ENCODE results near the gene LINS1.

LINS1 gene, protein sequence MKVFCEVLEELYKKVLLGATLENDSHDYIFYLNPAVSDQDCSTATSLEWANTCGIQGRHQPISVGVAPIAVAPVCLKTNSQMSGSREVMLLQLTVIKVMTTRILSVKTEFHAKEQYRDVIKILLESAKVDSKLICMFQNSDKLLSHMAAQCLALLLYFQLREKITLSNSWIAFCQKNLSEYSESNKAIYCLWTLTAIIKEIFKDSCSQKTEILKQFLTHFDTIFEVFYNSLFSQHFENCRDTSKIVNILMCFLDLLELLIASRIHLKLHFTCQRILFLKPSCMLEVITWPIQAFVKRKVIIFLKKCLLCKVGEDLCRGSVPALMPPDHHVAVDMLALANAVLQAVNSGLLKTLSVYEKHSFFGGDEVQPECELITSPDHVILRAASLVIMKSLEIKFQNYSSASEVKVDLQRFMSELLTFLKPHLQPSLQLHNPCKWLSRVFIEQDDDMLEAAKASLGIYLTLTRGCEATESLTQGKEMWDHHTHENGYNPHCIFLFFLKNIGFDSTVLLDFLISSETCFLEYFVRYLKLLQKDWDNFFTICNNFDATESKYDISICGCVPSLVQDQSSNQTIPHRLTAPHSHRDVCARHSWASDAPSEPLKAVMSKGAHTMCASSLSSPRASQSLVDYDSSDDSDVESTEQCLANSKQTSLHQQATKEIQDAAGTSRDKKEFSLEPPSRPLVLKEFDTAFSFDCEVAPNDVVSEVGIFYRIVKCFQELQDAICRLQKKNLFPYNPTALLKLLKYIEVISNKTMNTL

DNA sequence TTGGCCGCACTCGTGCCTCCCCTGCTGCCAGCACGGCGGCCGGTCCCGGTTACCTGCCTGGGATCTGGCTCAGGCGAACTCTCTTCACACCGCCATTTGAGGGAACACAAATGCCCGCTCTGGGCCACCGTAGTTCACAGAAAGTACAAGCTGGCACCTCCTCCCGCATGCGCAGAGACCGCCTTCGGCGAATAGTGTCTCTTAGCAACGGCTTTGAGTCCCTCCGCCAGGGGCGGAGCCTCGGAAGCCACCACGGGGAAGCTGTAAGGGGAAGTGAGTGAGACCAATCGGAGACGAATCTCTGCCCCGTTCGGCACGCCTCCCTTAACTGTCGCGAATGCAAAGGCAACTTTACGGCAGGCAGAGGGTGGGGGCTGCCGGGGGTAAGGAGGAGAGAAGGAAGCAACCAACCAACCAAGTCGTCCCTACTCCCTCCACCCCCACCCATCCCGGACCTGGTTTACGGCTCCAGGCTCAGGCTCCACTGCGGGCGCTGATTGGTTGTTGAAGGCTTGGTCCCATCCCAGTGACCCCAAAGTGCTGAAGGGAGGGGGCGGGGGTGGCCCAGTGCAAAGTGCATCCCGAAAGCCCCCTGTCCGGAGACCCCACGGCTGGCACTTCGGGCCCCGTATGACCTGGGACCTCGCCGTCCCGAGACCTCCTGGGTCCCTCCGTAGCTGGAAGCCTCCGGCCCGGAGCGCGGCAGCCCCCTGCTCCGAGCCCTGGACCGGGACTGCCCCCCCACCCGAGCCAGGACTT lies at the start of gene LINS1, which contains the start of gene ASB7:
Gene LINS1, minus strand, starts transcription at position 121 of the 759 bp plus-strand sequence. CDS start 21,342 bp downstream, outside the sequence.
Gene ASB7, plus strand, starts transcription at position 526 of the 759 bp plus-strand sequence. CDS start 9,628 bp downstream, outside the sequence.
- DNase-seq (ENCODE audit: low read depth in 4 of 4, low spot score in 1 of 4), result peak; percentile 96 to 99 (median 98)

DNA sequence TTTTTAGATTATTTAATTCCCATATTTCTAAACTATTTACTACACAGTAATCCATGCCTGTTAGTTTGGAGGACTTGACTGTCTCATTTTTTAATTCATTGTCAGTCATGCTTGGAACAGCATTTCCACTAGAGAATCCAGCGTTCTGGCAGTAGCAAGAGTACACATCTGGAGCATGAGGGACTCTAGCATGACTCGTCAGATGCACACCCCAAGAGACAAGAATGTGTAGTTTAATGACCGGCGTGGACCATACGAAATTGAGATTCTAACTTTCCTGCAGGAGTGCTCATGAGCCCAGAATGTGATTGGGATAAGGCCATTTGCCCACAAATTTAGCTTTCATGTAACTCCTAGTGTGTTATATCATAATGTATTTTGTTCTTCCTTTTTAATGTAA lies 49.3 kb upstream of the LINS1 start:
- DNase-seq (ENCODE audit: low read depth in 4 of 4, low spot score in 1 of 4), result no peak

DNA sequence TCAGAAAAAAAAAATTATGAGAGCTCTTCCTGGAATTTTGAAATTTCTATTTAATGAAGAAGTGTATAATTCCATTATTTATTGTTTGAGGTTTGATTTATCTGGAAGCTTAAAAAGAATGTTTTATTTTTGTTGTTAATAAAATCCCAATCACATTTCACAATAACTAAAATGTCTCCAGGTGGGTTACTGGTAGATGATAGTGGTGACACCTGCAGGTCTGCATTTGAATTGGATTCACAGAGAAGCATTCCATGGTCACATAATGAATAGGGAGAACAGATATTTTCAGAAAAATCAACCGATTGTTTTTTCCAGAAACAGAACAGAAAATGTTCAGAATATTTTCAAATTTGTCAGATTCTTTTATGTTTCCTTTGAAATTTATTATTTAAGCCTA lies 48.7 kb upstream of the LINS1 start:
- no peak for DNase-seq (ENCODE audit: low read depth in 4 of 4, low spot score in 1 of 4)

DNA sequence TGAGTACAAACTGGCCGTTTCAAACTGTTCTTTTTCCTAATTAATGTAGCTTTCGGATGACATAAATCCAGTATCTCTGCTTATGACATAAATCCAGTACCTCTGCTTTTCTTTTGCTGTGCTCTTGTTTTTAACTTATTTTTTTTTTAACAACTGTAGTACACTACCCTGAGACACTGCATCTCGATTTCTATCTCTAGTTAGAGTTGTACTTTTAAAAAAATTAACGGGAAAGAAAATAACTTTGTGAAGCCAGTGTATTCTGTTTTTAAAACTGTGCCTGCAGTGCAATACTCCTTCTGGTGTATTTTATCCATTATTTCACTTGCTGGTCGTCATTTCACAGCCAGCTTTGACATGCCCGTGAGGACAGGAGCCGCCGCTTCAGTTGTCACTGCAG lies 47.0 kb upstream of the LINS1 start:
- DNase-seq (ENCODE audit: low read depth in 4 of 4, low spot score in 1 of 4), result no peak

DNA sequence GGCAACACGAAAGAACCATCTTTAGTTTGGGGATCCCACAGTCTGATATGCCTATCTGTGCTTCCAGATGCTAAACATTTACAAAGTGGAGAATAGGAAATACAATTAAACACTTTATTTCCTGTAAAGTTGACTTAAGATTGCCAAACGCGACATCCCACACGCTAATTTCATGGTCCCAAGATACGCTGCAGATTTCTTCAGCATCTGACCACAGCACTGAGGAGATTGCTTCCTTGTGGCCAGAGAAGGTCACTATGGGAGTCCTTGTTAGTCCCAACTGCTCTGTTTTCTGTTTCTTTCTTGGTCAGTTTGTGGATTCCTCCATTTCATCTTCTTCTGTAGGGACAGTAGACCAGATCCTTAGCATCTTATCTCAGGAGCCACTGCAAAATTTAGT lies 43.7 kb upstream of the LINS1 start:
- no peak for DNase-seq (ENCODE audit: low read depth in 4 of 4, low spot score in 1 of 4)

DNA sequence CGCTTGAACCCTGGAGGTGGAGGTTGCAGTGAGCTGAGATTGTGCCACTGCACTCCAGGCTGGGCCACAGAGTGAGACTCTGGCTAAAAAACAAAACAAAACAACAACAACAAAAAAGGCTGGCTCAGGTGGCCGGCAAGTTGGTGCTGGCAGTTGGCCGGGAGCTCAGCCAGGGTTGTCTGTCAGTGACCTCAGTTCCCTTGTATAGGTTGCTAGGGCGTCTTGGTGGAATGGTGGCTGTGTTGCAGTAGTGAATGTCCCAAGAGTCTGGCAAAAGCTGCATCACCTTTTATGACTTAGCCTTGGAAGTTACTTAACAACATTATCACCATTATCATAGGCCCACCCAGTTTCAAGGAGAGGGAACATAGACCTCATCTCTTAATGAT lies 41.0 kb upstream of the LINS1 start:
- DNase-seq (ENCODE audit: low read depth in 4 of 4, low spot score in 1 of 4), result no peak

DNA sequence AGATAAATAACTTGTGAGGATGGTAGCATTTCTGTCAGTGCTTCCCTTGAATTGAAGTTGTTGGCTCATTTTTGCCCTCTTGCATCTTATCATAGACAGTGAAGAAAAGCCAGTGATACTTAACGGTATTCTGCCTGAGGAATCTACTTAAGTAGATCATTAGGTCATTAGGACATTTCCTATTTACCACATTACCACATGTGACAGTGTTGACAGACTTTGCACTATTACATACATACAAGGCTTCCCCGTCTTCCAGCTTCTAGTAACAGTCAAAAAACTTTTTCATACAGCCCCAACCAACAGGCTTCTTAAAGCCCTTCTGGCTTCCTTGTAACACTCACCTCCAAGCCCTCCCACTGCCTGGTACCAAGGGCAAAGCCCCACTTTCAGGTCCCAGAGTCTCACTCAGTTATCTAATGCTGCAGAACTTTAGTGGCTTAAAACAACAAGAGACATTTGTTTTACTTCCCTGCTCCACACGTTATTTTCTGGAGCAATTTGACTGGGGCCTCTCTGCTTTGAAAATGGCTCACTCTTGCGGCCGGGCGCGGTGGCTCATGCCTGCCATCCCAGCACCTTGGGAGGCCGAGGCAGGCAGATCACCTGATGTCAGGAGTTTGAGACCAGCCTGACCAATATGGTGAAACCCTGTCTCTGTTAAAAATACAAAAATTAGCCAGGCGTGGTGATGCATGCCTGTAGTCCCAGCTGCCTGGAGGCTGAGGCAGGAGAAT lies 40.4 kb upstream of the LINS1 start:
- DNase-seq (ENCODE audit: low read depth in 4 of 4, low spot score in 1 of 4), result no peak

DNA sequence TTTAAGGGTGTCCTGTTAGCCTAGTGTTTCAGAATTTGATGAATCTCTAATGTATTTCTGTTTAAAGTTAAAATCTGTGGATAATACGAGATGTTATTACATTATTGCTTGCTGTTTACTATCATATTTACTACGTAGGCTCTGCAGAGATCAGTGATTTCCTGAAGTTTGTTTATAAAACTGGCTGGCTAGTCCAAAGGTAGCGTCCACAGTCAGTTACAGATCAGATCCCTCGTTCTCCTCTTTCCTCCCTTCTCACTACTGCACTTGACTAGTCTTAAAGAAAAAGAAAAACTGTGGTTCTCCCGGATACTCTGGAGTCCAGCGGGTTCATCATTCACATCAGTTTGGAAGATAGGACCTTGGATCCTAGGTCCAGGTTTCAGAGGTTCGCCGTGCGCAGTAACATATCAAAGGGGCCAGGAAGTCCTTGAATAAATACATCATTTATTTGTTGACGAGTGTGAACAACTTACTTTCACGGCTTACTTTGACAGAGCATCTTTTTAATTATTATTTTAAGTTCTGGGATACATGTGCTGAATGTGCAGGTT lies 36.3 kb upstream of the LINS1 start:
- no peak for DNase-seq (ENCODE audit: low read depth in 4 of 4, low spot score in 1 of 4)

DNA sequence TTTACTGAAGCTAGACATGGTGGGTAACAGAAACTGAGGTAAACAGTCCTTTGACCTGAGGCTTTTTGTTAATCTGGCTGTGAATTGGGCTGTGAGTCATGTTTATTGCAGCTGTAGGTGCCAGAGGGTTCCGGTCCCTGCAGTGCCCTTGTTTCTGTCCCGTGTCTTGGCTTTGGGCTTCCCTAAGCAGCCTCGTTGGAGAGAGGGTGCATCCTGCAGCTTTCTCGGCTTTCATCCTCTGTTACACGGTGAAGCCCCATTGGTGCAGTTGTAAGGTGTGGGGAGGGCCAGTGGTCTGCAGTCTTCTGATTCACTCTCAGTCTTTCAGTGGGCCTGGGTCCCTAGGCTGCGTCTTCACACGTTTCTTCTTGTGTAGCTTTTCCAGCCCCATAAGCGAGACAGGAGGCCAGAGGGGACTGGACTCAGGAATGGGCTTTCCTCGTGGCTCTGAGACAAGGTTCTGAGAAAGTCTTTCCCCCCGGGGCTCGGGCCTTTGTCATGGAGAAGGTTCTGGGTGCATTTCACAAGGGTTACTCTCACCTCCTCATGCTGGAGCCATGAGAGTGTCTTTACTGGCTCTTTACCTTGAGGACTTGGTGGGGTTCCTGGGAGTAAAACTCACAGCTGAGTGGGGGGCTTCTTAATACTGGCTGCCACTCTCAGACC lies 33.6 kb upstream of the LINS1 start:
- DNase-seq (ENCODE audit: low read depth in 4 of 4, low spot score in 1 of 4), result no peak

DNA sequence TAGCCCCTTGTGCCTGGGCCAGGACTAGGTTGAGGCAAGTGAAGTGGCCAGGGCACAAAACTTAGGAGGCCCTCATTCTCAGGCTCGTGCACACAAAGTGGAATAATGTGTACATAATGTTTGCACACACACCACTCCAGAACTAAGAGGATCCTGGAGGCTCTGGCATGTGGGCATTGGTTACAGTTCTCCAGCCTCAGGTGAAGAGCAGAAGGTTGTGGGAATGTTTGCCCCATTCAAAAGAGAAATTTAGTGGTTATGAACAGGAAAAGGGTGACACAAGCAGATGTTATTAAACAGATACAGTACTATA lies 31.7 kb upstream of the LINS1 start:
- DNase-seq (ENCODE audit: low read depth in 4 of 4, low spot score in 1 of 4), result no peak

DNA sequence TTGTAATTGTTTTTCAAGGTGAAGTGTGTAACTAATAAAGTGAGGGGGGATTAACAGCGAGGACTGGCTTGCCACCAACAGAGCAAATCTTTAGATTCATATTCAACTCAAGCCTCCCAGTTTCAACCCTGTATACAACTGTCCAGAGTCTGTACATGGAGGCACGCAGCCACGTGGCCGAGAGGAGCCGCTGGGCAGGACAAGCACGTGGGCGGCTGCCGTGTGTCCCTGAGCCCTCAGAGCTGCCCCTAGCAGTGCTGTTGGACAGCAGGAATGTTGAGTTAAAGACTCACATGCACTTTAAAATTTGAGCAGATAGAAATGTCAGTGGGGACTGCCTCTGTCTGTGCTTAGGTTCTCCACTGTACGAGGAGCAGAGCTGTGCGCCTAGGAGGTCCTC lies 29.8 kb upstream of the LINS1 start:
- no peak for DNase-seq (ENCODE audit: low read depth in 4 of 4, low spot score in 1 of 4)

DNA sequence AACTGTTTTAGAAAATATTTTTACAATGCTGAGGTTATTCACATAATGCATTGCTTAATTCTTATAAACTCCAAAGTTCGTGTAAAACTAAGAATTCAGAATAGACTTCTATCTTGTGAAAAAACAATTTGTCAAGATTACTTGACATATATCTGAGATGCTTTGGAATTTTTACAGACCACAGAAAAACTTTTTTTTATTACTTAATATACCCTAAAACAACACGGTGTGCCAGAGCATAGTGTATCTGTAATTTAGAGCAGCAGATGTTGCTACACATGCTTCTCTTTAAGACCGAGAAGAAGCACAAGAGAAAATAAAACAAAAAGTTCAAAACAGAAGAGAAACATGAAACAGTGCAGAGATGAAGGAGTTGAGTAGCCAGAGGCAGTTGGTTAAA lies 26.8 kb upstream of the LINS1 start:
- DNase-seq (ENCODE audit: low read depth in 4 of 4, low spot score in 1 of 4), result no peak

DNA sequence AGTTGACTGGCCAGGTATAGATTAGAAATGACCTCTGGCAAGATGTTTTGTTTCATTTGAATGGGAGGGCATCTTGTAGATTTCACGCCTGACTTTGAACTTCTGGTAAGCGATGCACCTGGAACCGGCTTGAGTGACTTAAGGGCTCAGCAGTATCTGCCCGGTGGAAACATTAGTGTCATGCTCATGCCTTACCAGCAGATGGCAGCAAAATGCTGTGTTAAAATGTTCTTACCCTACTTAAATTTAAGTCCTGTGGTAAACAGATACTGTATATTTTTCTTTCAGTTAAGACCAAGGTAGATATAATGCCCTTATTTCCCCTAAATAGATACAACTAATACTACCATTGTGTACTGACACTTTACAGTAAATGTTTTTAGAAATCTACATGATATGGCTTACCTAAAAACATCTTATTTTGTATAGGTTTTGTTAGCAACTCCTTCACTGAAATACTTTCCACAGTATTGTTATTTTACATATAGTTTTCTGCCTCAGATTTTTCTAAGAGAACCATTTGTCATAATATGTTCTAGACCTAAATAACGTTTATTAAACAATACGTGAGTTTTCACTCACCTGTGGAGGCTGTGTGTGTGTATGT lies 25.9 kb upstream of the LINS1 start:
- peak; percentile 23 to 43 (median 41) for DNase-seq (ENCODE audit: low read depth in 4 of 4, low spot score in 1 of 4)

DNA sequence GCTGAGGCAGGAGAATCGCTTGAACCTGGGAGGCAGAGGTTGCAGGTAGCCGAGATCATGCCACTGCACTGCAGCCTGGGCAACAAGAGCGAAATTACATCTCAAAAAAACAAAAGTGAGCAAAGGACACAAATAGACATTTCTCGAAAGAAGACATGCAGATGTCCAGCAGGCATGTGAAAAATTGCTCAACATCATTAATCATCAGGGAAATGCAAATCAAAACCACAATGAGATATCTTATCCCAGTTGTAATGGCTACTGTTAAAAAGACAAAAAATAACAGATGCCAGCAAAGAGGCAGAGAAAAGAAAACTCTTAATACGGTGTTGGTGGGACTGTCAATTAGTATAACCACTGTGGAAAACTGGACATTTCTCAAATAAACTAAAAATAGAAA lies 21.3 kb upstream of the LINS1 start:
- no peak for DNase-seq (ENCODE audit: low read depth in 4 of 4, low spot score in 1 of 4)

DNA sequence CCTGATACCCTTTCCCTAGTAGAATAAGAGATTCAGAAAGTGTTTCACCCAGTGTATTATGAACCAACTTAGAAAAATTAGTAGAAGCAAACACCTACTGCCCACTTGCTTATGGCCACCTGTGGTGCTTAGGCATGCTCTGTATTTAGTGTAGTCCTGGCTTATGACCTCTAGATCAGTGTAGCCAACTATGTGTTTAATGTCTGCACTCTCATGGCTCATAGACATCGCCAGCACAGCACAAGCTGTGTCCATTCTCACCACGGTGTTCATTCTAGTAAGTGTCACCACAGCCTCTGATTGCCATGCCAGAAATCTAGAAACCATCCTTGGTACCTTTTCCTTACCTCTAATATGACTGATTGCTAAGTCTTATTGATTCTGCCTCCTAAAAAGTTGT lies 14.7 kb upstream of the LINS1 start:
- no peak for DNase-seq (ENCODE audit: low read depth in 4 of 4, low spot score in 1 of 4)

DNA sequence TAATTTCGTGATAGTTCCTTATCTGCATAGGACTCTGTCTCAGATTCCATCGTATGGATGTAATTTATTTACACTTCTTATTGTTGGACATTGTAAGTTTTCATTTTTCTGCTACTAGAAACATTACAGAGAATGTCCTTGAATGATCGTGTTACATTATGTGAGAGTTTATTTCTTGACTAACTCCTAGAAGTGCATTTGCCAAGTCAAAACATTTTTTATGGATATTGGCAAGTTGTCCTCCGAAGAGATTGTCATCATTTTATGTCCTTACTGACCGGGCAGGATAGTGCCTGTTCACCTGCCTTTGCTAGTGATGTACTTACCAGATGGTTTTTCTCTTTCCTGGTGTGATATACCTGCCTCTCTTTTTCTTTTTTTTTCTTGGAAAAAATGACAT lies 13.8 kb upstream of the LINS1 start:
- DNase-seq (ENCODE audit: low read depth in 4 of 4, low spot score in 1 of 4), result no peak

DNA sequence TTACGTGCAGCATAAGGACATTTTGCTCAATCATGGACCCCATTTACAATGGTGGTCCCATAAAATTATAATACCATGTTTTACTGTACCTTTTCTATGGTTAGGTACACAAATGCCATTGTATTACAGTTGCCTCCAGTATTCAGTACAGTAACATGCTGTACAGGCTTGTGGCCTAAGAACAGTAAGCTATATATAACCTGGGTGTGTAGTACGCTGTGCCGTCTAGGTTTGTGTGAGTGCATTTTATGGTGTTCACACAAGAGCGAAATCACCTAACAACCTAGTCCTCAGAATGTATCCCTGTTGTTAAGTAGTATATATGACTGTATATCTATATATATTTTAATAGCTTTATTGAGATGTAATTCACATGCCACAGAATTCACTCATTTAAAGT lies 12.9 kb upstream of the LINS1 start:
- no peak for DNase-seq (ENCODE audit: low read depth in 4 of 4, low spot score in 1 of 4)

DNA sequence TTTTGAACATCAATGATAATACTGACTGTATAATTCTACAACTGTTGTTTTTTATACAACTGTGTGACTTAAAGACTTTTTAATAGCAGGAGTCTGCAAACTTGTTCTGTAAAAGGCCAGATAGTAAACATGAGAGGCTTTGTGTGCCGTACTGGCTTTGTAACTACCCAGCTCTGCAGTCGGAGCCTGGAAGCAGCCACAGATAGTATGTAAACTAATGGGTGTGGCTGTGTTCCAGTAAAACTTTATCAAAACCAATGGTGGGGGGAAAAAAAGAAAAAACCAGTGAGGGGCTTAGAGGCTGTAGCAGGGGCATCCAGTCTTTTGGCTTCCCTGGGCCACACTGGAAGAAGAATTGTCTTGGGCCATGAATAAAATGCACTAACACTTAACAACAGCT lies 12.4 kb upstream of the LINS1 start:
- no peak for DNase-seq (ENCODE audit: low read depth in 4 of 4, low spot score in 1 of 4)

DNA sequence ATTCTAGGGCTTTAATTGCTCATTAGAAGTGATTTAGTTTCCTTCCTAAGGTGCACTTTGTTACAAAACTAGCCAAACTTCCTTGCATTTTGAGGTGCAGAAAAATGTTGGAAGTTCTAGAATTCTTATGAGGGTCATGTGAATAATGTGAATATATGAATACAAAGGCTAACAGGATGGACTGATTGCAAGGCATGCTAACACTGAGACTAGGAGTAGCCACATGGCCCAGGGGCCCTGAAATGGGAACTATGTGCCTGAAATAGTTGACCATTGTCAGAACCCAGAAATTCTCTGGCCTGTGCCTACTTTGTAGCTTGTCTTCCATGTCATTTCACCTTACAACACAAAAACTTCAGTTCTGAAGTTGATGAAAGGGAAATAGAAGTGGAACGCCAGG lies 11.2 kb upstream of the LINS1 start:
- DNase-seq (ENCODE audit: low read depth in 4 of 4, low spot score in 1 of 4), result no peak

DNA sequence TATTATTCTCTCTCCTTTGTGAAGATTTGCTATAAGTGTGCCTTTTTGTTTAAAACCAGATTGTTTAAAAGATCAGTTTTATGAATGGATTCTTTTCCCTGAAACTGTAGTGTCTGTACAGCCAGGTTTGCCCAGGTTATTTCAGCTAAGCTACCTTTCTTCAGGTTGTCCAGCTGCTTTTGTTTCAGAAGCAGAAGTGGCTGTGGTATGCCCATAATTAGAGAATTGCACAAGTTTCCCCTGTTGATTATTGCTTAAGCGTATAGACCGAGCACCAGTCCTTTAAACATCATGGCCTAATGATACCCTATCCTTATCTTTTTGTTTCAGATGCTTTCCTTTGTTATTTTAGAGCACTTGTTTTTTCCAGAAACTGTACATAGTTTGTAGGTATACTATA lies 10.6 kb upstream of the LINS1 start:
- no peak for DNase-seq (ENCODE audit: low read depth in 4 of 4, low spot score in 1 of 4)

All from stimulated activated CD4-positive, alpha-beta T cell treated with anti-CD3 and anti-CD28 coated beads, Interleukin-1b, Interleukin-23, amount 100 ng/mL, for 24 hours (primary cell).